ENCODE data around the gene USP15. TPM values are rescaled to one million over a fixed set of nuclear protein-coding genes. Genes with fewer than 3 reads are reported as not detected.

USP15 gene
- total and polyA plus RNA-seq, 2 donors (not counting 3 experiments of a cell fraction or from before 2014, with no cell fraction given) = 20.0 to 61.8 TPM

- H2AFZ ChIP-seq (ENCODE audit: low read depth, low read length) = no peak overlapping the region
- no peak overlapping the region for H3K9ac ChIP-seq (replicated peaks; ENCODE audit: extremely low read depth, insufficient read depth, low read length)
- H3K36me3 ChIP-seq (ENCODE audit: control insufficient read depth in 2 of 2, extremely low read depth in 1 of 2, insufficient read depth in 2 of 2, low read length in 2 of 2) = no peaks in the 10 kb centered on the region
- POLR2A ChIA-PET = no interaction called here
- TF ChIP-seq POLR2A (IDR thresholded peaks at IDR 0.05; ENCODE audit: low read depth, low read length) (no peak), POLR2AphosphoS5 (IDR thresholded peaks at IDR 0.05; ENCODE audit: insufficient read depth, low read depth, low read length) (no peak), MYC (IDR thresholded peaks at IDR 0.05; ENCODE audit: low read depth, low read length) (no peak), GATA2 (IDR thresholded peaks at IDR 0.05; ENCODE audit: insufficient read depth, insufficient read length, low read depth, low read length) (no peak)
- no peaks in the 10 kb centered on the region for H3K9me1 ChIP-seq (replicated peaks; ENCODE audit: control insufficient read depth, extremely low read depth, insufficient read depth, low read length)
- intact Hi-C loops (cut with micrococcal nuclease) (no loop called here), dilution Hi-C loops (cut with MboI; ENCODE audit: extremely low pct_ligation_motif_present, low sequenced_read_pairs) (no loop called here)
- DNase-seq (ENCODE audit: low read depth, low spot score) (no peak), FAIRE-seq (no peak)
- H3K27me3 ChIP-seq (ENCODE audit: control insufficient read depth in 2 of 2, insufficient read depth in 2 of 2, low read length in 2 of 2) = no peaks in the 10 kb centered on the region
- BruUV-seq (replicated peaks) = no TSS peak
- peaks cover 100% of the 10 kb centered on the region for H3K79me2 ChIP-seq (ENCODE audit: control insufficient read depth, insufficient read depth, low read length)
- H3K4me1 ChIP-seq (ENCODE audit: control insufficient read depth, extremely low read depth, insufficient read depth, low read length) = peaks cover 31% of the 10 kb centered on the region
- H3K27ac ChIP-seq (ENCODE audit: insufficient read depth, low read depth, low read length) = no peak overlapping the region
- no peak overlapping the region for H3K4me3 ChIP-seq (replicated peaks in 1 of 3; ENCODE audit: insufficient read depth in 1 of 3, low read depth in 1 of 3, low read length in 3 of 3)
- CTCF ChIA-PET = interaction anchor here (1.0 to 1.5 kb wide), 4 partner anchors 9 to 534 kb away, joined by 3 to 4 read pairs (median 3); no protein-coding TSS in a partner anchor
- no peaks in the 10 kb centered on the region for H3K9me3 ChIP-seq (replicated peaks; ENCODE audit: control insufficient read depth, insufficient read depth, low read length)
- peaks cover 14% of the 10 kb centered on the region for H4K20me1 ChIP-seq (replicated peaks; ENCODE audit: control insufficient read depth, extremely low read depth, insufficient read depth, low read length)
- no peak overlapping the region for H3K4me2 ChIP-seq (ENCODE audit: insufficient read depth, low read length)
These were observed 5.3 kb downstream of the USP15 start for GRCh38 chr12:62265511-62265910.

GRCh38 chr12:62267026-62267425 is 6.8 kb downstream of the USP15 start:
- Histone ChIP-seq H3K9ac (replicated peaks; ENCODE audit: extremely low read depth, insufficient read depth, low read length) (no peak overlapping the region), H3K27me3 (ENCODE audit: control insufficient read depth in 2 of 2, insufficient read depth in 2 of 2, low read length in 2 of 2) (no peaks in the 10 kb centered on the region), H3K79me2 (ENCODE audit: control insufficient read depth, insufficient read depth, low read length) (peaks cover 100% of the 10 kb centered on the region), H3K9me1 (replicated peaks; ENCODE audit: control insufficient read depth, extremely low read depth, insufficient read depth, low read length) (no peaks in the 10 kb centered on the region), H3K9me3 (replicated peaks; ENCODE audit: control insufficient read depth, insufficient read depth, low read length) (no peaks in the 10 kb centered on the region), H3K4me1 (ENCODE audit: control insufficient read depth, extremely low read depth, insufficient read depth, low read length) (peaks cover 22% of the 10 kb centered on the region), H3K27ac (ENCODE audit: insufficient read depth, low read depth, low read length) (no peak overlapping the region), H2AFZ (ENCODE audit: low read depth, low read length) (no peak overlapping the region), H3K4me2 (ENCODE audit: insufficient read depth, low read length) (no peak overlapping the region), H4K20me1 (replicated peaks; ENCODE audit: control insufficient read depth, extremely low read depth, insufficient read depth, low read length) (peaks cover 9% of the 10 kb centered on the region), H3K36me3 (ENCODE audit: control insufficient read depth in 2 of 2, extremely low read depth in 1 of 2, insufficient read depth in 2 of 2, low read length in 2 of 2) (no peaks in the 10 kb centered on the region), H3K4me3 (replicated peaks in 1 of 3; ENCODE audit: insufficient read depth in 1 of 3, low read depth in 1 of 3, low read length in 3 of 3) (no peak overlapping the region)
- intact Hi-C loops (cut with micrococcal nuclease) = no loop called here
- POLR2A ChIA-PET = no interaction called here
- no peak for TF ChIP-seq CTCF (IDR thresholded peaks at IDR 0.05; ENCODE audit: extremely low read depth in 1 of 2, insufficient read depth in 1 of 2, low read depth in 1 of 2, low read length in 2 of 2)
- TF ChIP-seq GATA2 (IDR thresholded peaks at IDR 0.05; ENCODE audit: insufficient read depth, insufficient read length, low read depth, low read length) = no peak
- no peak for TF ChIP-seq POLR2A (IDR thresholded peaks at IDR 0.05; ENCODE audit: low read depth, low read length)
- TF ChIP-seq EZH2 (IDR thresholded peaks at IDR 0.05; ENCODE audit: borderline replicate concordance, low read depth, low read length, severe bottlenecking) = no peak
- TF ChIP-seq MYC (IDR thresholded peaks at IDR 0.05; ENCODE audit: low read depth, low read length) = no peak
- TF ChIP-seq JUN (IDR thresholded peaks at IDR 0.05; ENCODE audit: borderline replicate concordance, insufficient read depth, insufficient read length, low read depth) = no peak
- TF ChIP-seq, protein P1, sequence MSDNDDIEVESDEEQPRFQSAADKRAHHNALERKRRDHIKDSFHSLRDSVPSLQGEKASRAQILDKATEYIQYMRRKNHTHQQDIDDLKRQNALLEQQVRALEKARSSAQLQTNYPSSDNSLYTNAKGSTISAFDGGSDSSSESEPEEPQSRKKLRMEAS (IDR thresholded peaks at IDR 0.05; ENCODE audit: insufficient read depth, insufficient read length) = no peak
- no peak for TF ChIP-seq FOS (IDR thresholded peaks at IDR 0.05; ENCODE audit: borderline replicate concordance, insufficient read depth, low read length)
- no peak for TF ChIP-seq POLR2AphosphoS5 (IDR thresholded peaks at IDR 0.05; ENCODE audit: insufficient read depth, low read depth, low read length)
- CTCF ChIA-PET = interaction anchor here (1.4 to 2.3 kb wide), 3 partner anchors 7 to 315 kb away, joined by 3 to 6 read pairs (median 6); partner anchors contain the start of gene USP15
- dilution Hi-C loops (cut with MboI; ENCODE audit: extremely low pct_ligation_motif_present, low sequenced_read_pairs) = no loop called here
- no TSS peak for BruUV-seq (replicated peaks)
- no peak for DNase-seq (ENCODE audit: low read depth, low spot score)
- FAIRE-seq = no peak

All from endothelial cell of umbilical vein (primary cell).